Measurements from ENCODE around the gene PCDH15. TPM values are rescaled to one million over a fixed set of nuclear protein-coding genes. Genes with fewer than 3 reads are reported as not detected.

The PCDH15 gene
- total RNA-seq, 1 donor from 2014 or later: not detected

- H3K4me3 Mint-ChIP-seq: no peak overlapping the region
- intact Hi-C loops (cut with micrococcal nuclease): no loop called here
- no peaks in the 10 kb centered on the region for H3K36me3 Mint-ChIP-seq (ENCODE audit: low read depth)
These were observed 241.5 kb downstream of the PCDH15 start for GRCh38 chr10:54559498-54559897.

GRCh38 chr10:54554028-54554427 is 247.0 kb downstream of the PCDH15 start:
- ChIA-PET CTCF (no interaction called here), POLR2A (no interaction called here)
- ATAC-seq (ENCODE audit: low read depth) (no peak), DNase-seq (no peak)
- no peaks in the 10 kb centered on the region for H3K4me1 Mint-ChIP-seq
- H3K36me3 Mint-ChIP-seq (ENCODE audit: low read depth): no peaks in the 10 kb centered on the region
- H3K4me3 Mint-ChIP-seq: no peak overlapping the region
- H3K27me3 Mint-ChIP-seq: no peaks in the 10 kb centered on the region
- H3K9me3 Mint-ChIP-seq: peaks cover 2% of the 10 kb centered on the region
- no peak for TF ChIP-seq CTCF (IDR thresholded peaks at IDR 0.05)
- no peak overlapping the region for H3K27ac Mint-ChIP-seq
- intact Hi-C loops (cut with micrococcal nuclease): no loop called here

More at GRCh38 chr10:54559498-54559897, 241.5 kb downstream of the PCDH15 start:
- ChIA-PET POLR2A (interaction anchor here (0.7 kb wide), 1 partner anchor 413 kb away, joined by 4 read pairs; no protein-coding TSS in a partner anchor), CTCF (no interaction called here)
- no peaks in the 10 kb centered on the region for H3K9me3 Mint-ChIP-seq
- H3K27me3 Mint-ChIP-seq: no peaks in the 10 kb centered on the region
- DNase-seq (no peak), ATAC-seq (ENCODE audit: low read depth) (no peak)
- no peak overlapping the region for H3K27ac Mint-ChIP-seq
- no peak for TF ChIP-seq CTCF (IDR thresholded peaks at IDR 0.05)
- no peaks in the 10 kb centered on the region for H3K4me1 Mint-ChIP-seq

- TF ChIP-seq CTCF (IDR thresholded peaks at IDR 0.05): no peak
- Mint-ChIP-seq H3K9me3 (peaks cover 2% of the 10 kb centered on the region), H3K36me3 (ENCODE audit: low read depth) (no peaks in the 10 kb centered on the region), H3K27me3 (no peaks in the 10 kb centered on the region), H3K27ac (no peak overlapping the region), H3K4me3 (no peak overlapping the region), H3K4me1 (no peaks in the 10 kb centered on the region)
- POLR2A ChIA-PET: no interaction called here
- intact Hi-C loops (cut with micrococcal nuclease): no loop called here
- CTCF ChIA-PET: no interaction called here
- DNase-seq (no peak), ATAC-seq (ENCODE audit: low read depth) (no peak)
These were observed 251.0 kb downstream of the PCDH15 start for GRCh38 chr10:54550016-54550415.

- TF ChIP-seq CTCF (IDR thresholded peaks at IDR 0.05): no peak
- no peak overlapping the region for H3K4me3 Mint-ChIP-seq
- intact Hi-C loops (cut with micrococcal nuclease): no loop called here
- H3K36me3 Mint-ChIP-seq (ENCODE audit: low read depth): no peaks in the 10 kb centered on the region
- H3K27ac Mint-ChIP-seq: no peak overlapping the region
- H3K27me3 Mint-ChIP-seq: no peaks in the 10 kb centered on the region
- ChIA-PET POLR2A (no interaction called here), CTCF (no interaction called here)
- ATAC-seq (ENCODE audit: low read depth) (no peak), DNase-seq (no peak)
- H3K4me1 Mint-ChIP-seq: no peaks in the 10 kb centered on the region
- H3K9me3 Mint-ChIP-seq: peaks cover 3% of the 10 kb centered on the region
These were observed 269.7 kb downstream of the PCDH15 start for GRCh38 chr10:54531296-54531695.

- CTCF ChIA-PET: no interaction called here
- Mint-ChIP-seq H3K36me3 (ENCODE audit: low read depth) (no peaks in the 10 kb centered on the region), H3K9me3 (peaks cover 3% of the 10 kb centered on the region), H3K4me3 (no peak overlapping the region), H3K27me3 (no peaks in the 10 kb centered on the region), H3K4me1 (no peaks in the 10 kb centered on the region), H3K27ac (no peak overlapping the region)
- DNase-seq (no peak), ATAC-seq (ENCODE audit: low read depth) (no peak)
- POLR2A ChIA-PET: no interaction called here
- TF ChIP-seq CTCF (IDR thresholded peaks at IDR 0.05): no peak
- intact Hi-C loops (cut with micrococcal nuclease): no loop called here
These were observed 270.7 kb downstream of the PCDH15 start for GRCh38 chr10:54530299-54530698.
